ENCODE results near the gene HSPD1.

Gene HSPD1

GRCh38 chr2:197499594-197500502 is at the start of gene HSPD1, which contains the start of gene HSPE1:
Gene HSPD1, minus strand, starts transcription at chr2:197499840. Its CDS starts 992 bp downstream, at chr2:197498848.
Gene HSPE1, plus strand, starts transcription at chr2:197500379. Its CDS starts 58 bp downstream, at chr2:197500437.
- DNase-seq = peak; percentile 91 to 99

GRCh38 chr2:197548582-197548981 is 48.9 kb upstream of the HSPD1 start:
- no peak for DNase-seq

- no peak for DNase-seq
Observed at GRCh38 chr2:197547163-197547900, 47.7 kb upstream of the HSPD1 start.

- no peak for DNase-seq
Observed at GRCh38 chr2:197543206-197543605, 43.6 kb upstream of the HSPD1 start.

GRCh38 chr2:197539734-197540133 is 40.1 kb upstream of the HSPD1 start:
- no peak for DNase-seq

- no peak for DNase-seq
Observed at GRCh38 chr2:197538412-197538811, 38.8 kb upstream of the HSPD1 start.

DNA sequence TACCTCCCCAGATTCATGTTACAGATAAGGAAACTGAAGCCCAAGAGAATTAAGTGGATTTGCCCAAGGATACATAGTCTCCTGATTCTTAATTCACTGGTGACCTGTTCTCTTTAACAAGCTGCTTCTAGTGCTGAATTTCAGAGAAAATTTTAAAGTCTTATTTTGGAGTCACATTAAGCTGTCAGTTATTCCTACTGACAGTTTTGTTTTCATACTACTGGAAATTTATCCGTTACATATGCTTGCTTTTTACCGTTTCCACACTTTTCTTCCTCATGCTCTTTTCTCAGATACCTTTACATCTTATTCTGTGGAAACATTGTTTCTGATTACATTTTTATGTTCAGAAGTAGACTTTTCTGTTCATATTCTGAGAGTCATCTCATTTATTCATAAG is 17.5 kb upstream of the HSPD1 start:
- no peak for DNase-seq

DNA sequence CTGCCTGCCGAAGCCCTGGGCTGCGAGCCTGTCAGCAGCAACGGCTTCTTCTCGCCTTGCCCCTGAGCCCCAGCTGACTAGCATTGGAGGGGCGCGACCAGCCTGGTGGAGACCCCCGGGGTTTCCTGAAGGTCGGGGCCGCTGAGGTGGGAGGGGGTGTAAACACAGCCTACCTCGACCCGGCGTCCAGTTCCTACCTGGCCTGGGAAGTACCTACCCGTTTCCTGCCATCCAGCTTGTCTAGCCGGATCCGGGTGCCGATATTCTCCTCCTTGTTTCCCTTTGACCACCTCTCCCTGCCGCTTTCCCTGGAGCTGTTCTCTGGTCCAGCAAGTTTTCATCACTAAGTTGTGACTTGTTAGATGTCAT is 16.7 kb upstream of the HSPD1 start:
- DNase-seq = no peak

DNA sequence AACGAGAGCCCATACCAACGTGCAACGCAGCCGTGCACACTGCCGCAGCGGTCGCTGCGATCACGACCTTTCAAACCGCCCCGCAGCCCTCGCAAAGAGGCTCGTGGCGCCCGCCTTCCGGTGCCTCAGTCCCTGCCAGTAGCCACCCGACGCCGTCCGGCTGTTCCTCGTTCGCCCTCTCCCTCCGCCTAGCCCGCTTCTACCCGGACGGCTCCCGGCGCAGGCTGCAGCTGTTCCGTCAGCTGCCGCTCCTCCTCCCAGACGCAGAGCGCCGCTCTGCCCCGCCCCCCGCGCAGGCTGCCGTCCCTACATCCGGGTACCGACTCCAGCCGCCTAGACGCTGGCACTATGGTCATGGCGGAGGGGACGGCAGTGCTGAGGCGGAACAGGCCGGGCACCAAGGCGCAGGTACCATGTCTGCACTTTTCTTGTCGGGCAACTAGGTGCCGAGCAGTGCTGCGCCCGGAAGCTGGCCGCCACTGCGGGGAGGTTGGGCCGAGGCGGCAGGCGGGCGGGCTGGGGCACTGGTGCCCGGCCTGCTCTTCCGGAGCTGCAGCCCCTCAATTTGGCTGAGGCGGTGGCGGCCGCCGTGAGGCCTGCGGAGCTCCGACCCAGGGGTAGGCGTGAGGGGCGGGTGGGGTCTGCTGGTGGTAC is 16.2 kb upstream of the HSPD1 start, which contains the start of gene MOB4:
Gene MOB4, plus strand, starts transcription at position 328 of the 654 bp plus-strand sequence. Its CDS starts 21 bp downstream, at position 349.
- DNase-seq = peak; percentile 88 to 90

- no peak for DNase-seq
Observed at GRCh38 chr2:197515315-197515738, 15.7 kb upstream of the HSPD1 start.

GRCh38 chr2:197514754-197515153 is 15.1 kb upstream of the HSPD1 start:
- no peak for DNase-seq

DNA sequence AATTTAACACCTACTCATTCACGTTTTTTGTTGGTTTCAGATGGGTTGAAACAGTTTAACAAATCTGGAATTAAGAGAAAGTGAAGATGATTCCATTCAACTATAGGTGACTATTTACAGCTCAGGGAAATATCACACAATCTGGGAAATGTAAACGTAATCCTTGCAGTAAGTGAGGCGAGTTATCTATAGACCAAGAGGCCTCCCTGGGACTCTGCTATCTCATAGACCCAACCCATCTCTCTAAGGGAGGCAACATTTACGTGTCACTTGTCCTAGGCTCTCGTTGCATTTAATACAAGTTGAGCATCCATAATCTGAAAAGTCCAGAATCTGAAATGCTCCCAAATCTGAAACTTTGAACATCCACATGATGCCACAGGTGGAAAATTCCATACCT is 14.3 kb upstream of the HSPD1 start:
- no peak for DNase-seq

DNA sequence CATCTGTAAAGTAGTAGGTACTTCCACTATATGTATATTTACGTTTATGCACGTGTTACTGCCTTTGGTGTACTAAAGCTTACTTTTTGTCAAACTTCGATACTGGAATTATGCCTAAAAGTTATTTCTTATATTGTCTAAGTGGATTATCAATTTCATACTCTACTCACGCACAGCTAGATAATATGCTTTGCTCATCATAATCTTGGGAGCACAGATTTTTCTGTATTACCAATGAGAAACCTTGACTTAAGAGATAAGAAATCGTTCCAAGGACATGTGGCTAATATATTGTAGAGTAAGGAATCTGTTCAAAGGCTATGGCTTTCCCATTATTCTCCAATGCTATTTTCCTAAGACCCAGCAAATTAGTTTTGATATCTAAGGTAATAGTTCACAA is 7.0 kb upstream of the HSPD1 start:
- no peak for DNase-seq

- no peak for DNase-seq
Observed at GRCh38 chr2:197504512-197504911, 4.9 kb upstream of the HSPD1 start.

DNA sequence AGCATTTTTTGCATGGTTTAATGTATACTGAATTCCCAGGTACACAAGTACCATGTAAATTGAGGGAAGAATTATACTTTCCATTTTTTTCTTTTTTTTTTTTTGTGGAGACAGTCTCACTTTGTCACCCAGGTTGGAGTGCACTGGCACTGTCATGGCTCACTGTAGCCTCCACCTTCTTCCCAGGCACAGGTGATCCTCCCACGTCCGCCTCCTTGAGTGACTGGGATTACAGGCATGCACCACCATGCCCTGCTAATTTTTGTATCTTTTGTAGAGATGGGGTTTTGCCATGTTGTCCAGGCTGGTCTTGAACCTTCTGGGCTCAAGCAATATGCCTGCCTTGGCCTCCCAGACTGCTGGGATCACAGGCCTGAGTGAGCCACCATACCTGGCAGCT is 4.4 kb upstream of the HSPD1 start:
- DNase-seq = no peak

DNA sequence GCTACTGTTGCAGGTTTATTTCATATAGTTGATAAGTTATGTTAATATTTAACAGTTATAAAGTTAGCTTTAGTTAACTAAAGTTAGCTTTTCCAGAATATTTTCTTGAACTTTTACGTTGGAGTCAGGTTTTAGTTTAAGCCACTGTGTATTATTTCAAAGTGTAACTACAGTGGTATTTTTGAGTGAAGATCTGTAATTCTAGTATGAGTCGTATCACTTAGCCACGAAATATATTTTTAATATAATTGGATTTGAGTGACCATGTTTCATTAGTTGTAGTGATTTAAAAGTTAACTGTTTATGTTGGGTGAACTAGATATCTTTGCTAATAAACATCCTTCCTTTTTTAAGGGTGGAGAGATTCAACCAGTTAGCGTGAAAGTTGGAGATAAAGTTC is 3.0 kb upstream of the HSPD1 start:
- no peak for DNase-seq

- DNase-seq = no peak
Observed at GRCh38 chr2:197502201-197502600, 2.6 kb upstream of the HSPD1 start.

GRCh38 chr2:197500503-197501131 is 977 bp upstream of the HSPD1 start:
- DNase-seq = no peak

GRCh38 chr2:197498937-197499593 is 575 bp downstream of the HSPD1 start:
- DNase-seq = peak in 1 of 2 donors; percentile 63

DNA sequence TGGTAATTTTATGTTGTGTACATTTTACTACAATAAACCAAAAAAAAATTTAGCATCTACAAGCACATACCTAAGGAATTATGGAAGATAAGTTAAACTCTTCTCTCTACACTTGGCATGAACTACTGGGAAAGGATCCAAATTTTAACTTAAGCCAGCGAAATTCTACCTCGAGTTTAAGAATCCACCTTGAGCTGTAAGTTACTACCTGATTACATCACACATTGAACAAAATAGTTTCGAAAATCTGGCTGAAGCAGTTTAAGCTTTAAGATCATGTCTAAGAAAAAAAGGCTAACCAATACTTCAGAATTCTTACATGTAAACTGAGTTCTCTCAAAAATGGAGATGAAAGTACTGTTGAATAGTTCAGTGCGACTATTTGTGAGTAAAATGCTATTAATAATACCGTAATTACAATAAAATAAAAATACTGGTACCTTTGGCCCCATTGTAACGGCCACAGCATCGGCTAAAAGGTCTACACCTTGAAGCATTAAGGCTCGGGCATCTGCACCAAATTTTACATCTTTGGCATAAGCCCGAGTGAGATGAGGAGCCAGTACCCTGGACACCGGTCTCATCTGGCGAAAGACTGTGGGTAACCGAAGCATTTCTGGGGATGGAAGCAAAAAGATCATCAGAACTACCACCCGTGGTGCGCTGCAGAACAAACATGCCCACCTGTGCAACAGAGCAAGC is 1.3 kb downstream of the HSPD1 start:
- no peak for DNase-seq

DNA sequence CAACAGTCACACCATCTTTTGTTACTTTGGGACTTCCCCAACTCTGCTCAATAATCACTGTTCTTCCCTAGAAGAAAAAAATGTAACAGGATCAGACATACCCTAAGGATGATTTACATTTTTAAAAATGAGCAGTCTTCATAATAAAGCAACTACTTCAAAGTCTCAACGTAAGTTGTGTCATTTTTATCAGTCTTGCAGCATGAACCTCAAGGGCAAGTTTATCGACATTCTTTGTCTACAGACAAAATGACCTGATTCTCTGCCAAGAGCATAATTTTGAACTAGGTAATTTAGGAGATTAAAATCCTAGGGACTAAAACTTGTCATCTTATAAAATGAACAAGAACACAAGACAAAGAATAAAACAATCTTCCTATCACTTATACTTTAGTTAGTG is 2.3 kb downstream of the HSPD1 start:
- DNase-seq = no peak

GRCh38 chr2:197496695-197497094 is 2.9 kb downstream of the HSPD1 start:
- DNase-seq = no peak
